NCI-H2107 treated with DMSO at 0.1 percent for 48 hours (cell line): ENCODE data around the gene SIAE.

Source experiments
- DNase-seq: peaks from one replicate; lab custom pipeline; 2025; ENCODE audit not compliant: unreplicated experiment; lab: John Stamatoyannopoulos, UW

Gene SIAE

GRCh38 chr11:124667601-124668000 is 5.9 kb downstream of the SIAE start:
- no peak for DNase-seq

GRCh38 chr11:124663861-124664260 is 9.7 kb downstream of the SIAE start:
- no peak for DNase-seq

GRCh38 chr11:124662106-124662505 is 11.4 kb downstream of the SIAE start:
- no peak for DNase-seq

GRCh38 chr11:124661553-124661952 is 12.0 kb downstream of the SIAE start:
- no peak for DNase-seq

GRCh38 chr11:124658986-124659385 is 14.6 kb downstream of the SIAE start:
- no peak for DNase-seq

GRCh38 chr11:124658501-124658900 is 15.0 kb downstream of the SIAE start:
- DNase-seq = no peak

GRCh38 chr11:124657904-124658303 is 15.6 kb downstream of the SIAE start:
- peak; percentile 40 for DNase-seq

GRCh38 chr11:124656774-124657630 is 16.5 kb downstream of the SIAE start:
- DNase-seq = peak; percentile 37

GRCh38 chr11:124648610-124649009 is 24.9 kb downstream of the SIAE start:
- DNase-seq = no peak

- DNase-seq = no peak
Observed at GRCh38 chr11:124646148-124646547, 27.4 kb downstream of the SIAE start.

GRCh38 chr11:124644426-124645280 is 28.9 kb downstream of the SIAE start:
- DNase-seq = peak; percentile 23

GRCh38 chr11:124643605-124644425 is 29.7 kb downstream of the SIAE start:
- DNase-seq = no peak

GRCh38 chr11:124643042-124643604 is 30.4 kb downstream of the SIAE start:
- no peak for DNase-seq

- no peak for DNase-seq
Observed at GRCh38 chr11:124642628-124643027, 30.9 kb downstream of the SIAE start.

GRCh38 chr11:124640666-124641065 is 32.9 kb downstream of the SIAE start:
- DNase-seq = no peak

GRCh38 chr11:124639186-124639585 is 34.4 kb downstream of the SIAE start:
- DNase-seq = no peak

GRCh38 chr11:124638500-124638899 is 35.0 kb downstream of the SIAE start:
- no peak for DNase-seq

GRCh38 chr11:124635932-124636331 is 37.6 kb downstream of the SIAE start:
- DNase-seq = no peak

- no peak for DNase-seq
Observed at GRCh38 chr11:124633355-124633754, 40.2 kb downstream of the SIAE start.

- no peak for DNase-seq
Observed at GRCh38 chr11:124629961-124630360, 43.6 kb downstream of the SIAE start.

- no peak for DNase-seq
Observed at GRCh38 chr11:124627546-124627945, 46.0 kb downstream of the SIAE start.
